Caco-2 (cell line): ENCODE results near the gene NUP210. TPM values are rescaled to one million over a fixed set of nuclear protein-coding genes. Genes with fewer than 3 reads are reported as not detected.

ENCODE experiments used
- BruUV-seq: library from RNA; stranded (reverse); fragments of 400-500 nt; replicated peaks from 2 replicates; lab custom pipeline; 2021; lab: Mats Ljungman, UMichigan
- CTCF ChIA-PET: fragments of 300-600 bp; sonication (Branson Sonifier 250); formaldehyde crosslinking; loops from one replicate; lab custom pipeline; 2022; ENCODE audit warnings: antibody characterized with exemption; lab: Charles Lee
- POLR2A ChIA-PET: fragments of 300-600 bp; sonication (Branson Sonifier 250); formaldehyde crosslinking; loops from one replicate; lab custom pipeline; 2022; ENCODE audit warnings: antibody characterized with exemption; lab: Charles Lee
- DNase-seq, 2 experiments: peaks; one replicate each; pipeline versions ENCODE4 v3.0.0 to v3.0.0-alpha.2; 2020 to 2022
- H3K27me3 ChIP-seq: replicated peaks from 2 replicates; pipeline ENCODE4 v1.6.0; 2011; ENCODE audit warnings: low read length; ENCODE audit not compliant: control insufficient read depth, insufficient read depth
- H3K36me3 ChIP-seq: 2 replicates; pipeline ENCODE4 v1.5.1; 2011; ENCODE audit warnings: low read length; ENCODE audit not compliant: control insufficient read depth, insufficient read depth
- H3K4me1 ChIP-seq: fragments of 250-450 bp; sonication (Bioruptor Pico); 2 replicates; pipeline ENCODE4 v1.5.1; 2020; ENCODE audit warnings: mild to moderate bottlenecking
- H3K4me3 ChIP-seq: 2 replicates; pipeline ENCODE4 v1.5.1; 2011; ENCODE audit warnings: low read depth, mild to moderate bottlenecking, control low read depth, low read length
- H3K9me3 ChIP-seq: fragments of 250-450 bp; sonication (Bioruptor Pico); 2 replicates; pipeline ENCODE4 v1.5.1; 2020; ENCODE audit warnings: mild to moderate bottlenecking, moderate library complexity
- H3K27ac Mint-ChIP-seq: one replicate; pipeline ENCODE4 v1.8.0; 2022; ENCODE audit warnings: mixed read lengths; ENCODE audit not compliant: unreplicated experiment
- H3K27me3 Mint-ChIP-seq: one replicate; pipeline ENCODE4 v1.8.0; 2022; ENCODE audit warnings: mixed read lengths; ENCODE audit not compliant: insufficient read depth, unreplicated experiment
- H3K36me3 Mint-ChIP-seq: one replicate; pipeline ENCODE4 v1.8.0; 2022; ENCODE audit warnings: mild to moderate bottlenecking, mixed read lengths; ENCODE audit not compliant: insufficient read depth, unreplicated experiment
- H3K4me1 Mint-ChIP-seq: one replicate; pipeline ENCODE4 v1.8.0; 2022; ENCODE audit warnings: low read depth, mixed read lengths; ENCODE audit not compliant: unreplicated experiment
- H3K4me3 Mint-ChIP-seq: one replicate; pipeline ENCODE4 v1.8.0; 2022; ENCODE audit warnings: mild to moderate bottlenecking, moderate library complexity, mixed read lengths; ENCODE audit not compliant: unreplicated experiment
- H3K9me3 Mint-ChIP-seq: one replicate; pipeline ENCODE4 v1.8.0; 2022; ENCODE audit warnings: mixed read lengths; ENCODE audit not compliant: unreplicated experiment
- intact Hi-C: fragments of 100-400 bp; cut with micrococcal nuclease; formaldehyde crosslinking; loops from one replicate; pipeline ENCODE4 v1.10.0; 2022; ENCODE audit not compliant: unreplicated experiment
- total RNA-seq: library from RNA; stranded (reverse); gene quantifications from 2 replicates; pipeline ENCODE4 v1.2.3, GENCODE V29; 2022
- TF ChIP-seq, protein P1 (sequence below), 2 experiments: fragments of 200-600 bp in 1 of 2; IDR thresholded peaks; 1 replicate in 1 of 2; 2 replicates in 1 of 2; pipeline versions ENCODE4 v1.5.1 to v1.8.0; 2011 to 2022; ENCODE audit warnings: antibody characterized with exemption in 1 of 2, control low read depth in 1 of 2, inconsistent platforms in 1 of 2, low read depth in 1 of 2, low read length in 1 of 2, mild to moderate bottlenecking in 1 of 2, moderate library complexity in 1 of 2; ENCODE audit not compliant: insufficient read depth in 1 of 2, severe bottlenecking in 1 of 2, unreplicated experiment in 1 of 2

The NUP210 gene
- total RNA-seq, 1 experiment from 2014 or later: 63.7 TPM

DNA sequence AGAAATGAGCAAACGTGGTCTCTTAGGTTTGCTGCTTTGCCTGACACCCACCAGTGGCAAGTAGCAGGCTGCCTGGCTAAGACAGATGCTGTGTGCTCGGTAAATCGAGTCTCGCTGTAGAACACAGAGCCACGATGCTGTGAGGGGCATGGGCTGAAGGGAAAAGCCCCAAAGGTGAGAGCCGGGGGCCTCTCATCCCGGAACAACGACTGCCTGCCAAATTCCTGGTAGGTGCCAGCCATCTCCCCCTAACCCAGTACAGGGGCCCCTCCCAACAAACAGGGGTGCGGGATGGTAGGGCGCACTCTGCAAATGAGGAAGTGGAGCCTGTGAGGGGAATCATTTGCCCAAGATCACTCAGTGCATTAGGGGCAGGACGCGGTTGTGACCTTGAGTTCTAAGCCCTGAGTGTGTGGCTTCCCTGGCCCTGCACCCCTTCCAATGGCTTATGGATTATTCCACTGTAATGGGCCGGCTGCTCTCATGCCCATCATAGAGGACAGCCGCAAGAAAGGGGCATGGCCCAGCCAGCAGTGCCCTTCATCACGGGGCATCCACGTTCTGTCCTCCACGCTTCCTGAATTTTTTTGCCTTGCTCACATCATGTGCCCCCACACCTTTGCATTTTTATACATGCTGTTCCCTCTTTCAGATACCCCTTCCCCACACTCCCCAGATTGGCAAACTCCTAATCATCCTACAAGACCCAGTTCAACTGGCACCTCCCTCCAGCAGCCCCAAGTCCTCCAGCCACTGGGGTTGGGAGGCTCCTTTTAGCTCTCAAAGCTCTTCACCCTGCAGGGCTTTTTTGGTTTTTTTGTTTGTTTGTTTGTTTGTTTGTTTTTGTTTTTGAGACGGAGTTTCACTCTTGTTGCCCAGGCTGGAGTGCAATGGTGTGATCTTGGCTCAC is 125.4 kb downstream of the NUP210 start:
- Mint-ChIP-seq H3K36me3 (no peaks in the 10 kb centered on the region), H3K9me3 (no peaks in the 10 kb centered on the region), H3K27me3 (no peaks in the 10 kb centered on the region), H3K27ac (no peak overlapping the region), H3K4me3 (no peak overlapping the region), H3K4me1 (no peaks in the 10 kb centered on the region)
- H3K4me1 ChIP-seq: no peaks in the 10 kb centered on the region
- H3K4me3 ChIP-seq: no peak overlapping the region
- ChIA-PET CTCF (no interaction called here), POLR2A (no interaction called here)
- no peaks in the 10 kb centered on the region for H3K9me3 ChIP-seq
- TF ChIP-seq, protein P1, sequence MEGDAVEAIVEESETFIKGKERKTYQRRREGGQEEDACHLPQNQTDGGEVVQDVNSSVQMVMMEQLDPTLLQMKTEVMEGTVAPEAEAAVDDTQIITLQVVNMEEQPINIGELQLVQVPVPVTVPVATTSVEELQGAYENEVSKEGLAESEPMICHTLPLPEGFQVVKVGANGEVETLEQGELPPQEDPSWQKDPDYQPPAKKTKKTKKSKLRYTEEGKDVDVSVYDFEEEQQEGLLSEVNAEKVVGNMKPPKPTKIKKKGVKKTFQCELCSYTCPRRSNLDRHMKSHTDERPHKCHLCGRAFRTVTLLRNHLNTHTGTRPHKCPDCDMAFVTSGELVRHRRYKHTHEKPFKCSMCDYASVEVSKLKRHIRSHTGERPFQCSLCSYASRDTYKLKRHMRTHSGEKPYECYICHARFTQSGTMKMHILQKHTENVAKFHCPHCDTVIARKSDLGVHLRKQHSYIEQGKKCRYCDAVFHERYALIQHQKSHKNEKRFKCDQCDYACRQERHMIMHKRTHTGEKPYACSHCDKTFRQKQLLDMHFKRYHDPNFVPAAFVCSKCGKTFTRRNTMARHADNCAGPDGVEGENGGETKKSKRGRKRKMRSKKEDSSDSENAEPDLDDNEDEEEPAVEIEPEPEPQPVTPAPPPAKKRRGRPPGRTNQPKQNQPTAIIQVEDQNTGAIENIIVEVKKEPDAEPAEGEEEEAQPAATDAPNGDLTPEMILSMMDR (IDR thresholded peaks at IDR 0.05; ENCODE audit: insufficient read depth in 1 of 2, low read depth in 1 of 2, low read length in 1 of 2, severe bottlenecking in 1 of 2, unreplicated experiment in 1 of 2): no peak
- no peak for DNase-seq
- intact Hi-C loops: no loop called here
- H3K27me3 ChIP-seq: no peaks in the 10 kb centered on the region; the same call in none of the 2 replicates
- no TSS peak for BruUV-seq
- H3K36me3 ChIP-seq: no peaks in the 10 kb centered on the region

DNA sequence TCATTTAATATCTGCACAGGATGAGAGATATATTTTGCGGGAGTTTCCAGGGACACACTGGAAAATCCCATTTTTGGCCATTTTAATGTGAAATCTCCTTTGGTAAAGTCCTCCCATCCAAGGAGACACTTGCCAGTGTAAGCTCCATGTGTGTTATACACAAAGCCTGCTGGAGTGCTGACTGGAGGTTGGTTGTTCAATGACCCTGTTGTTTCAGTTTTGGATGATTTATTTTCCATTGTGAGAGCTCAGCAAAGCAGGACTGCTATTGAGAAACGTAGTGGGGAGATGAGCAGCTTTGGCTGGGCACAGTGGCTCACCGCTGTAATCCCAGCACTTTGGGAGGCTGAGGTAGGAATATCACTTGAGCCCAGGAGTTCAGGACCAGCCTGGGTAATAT is 127.7 kb downstream of the NUP210 start:
- H3K36me3 ChIP-seq: no peaks in the 10 kb centered on the region
- peaks cover 2% of the 10 kb centered on the region for H3K9me3 Mint-ChIP-seq
- H3K27me3 ChIP-seq: no peaks in the 10 kb centered on the region; the same call in none of the 2 replicates
- intact Hi-C loops: no loop called here
- H3K9me3 ChIP-seq: no peaks in the 10 kb centered on the region
- H3K27ac Mint-ChIP-seq: no peak overlapping the region
- no peak for DNase-seq
- ChIA-PET POLR2A (no interaction called here), CTCF (no interaction called here)
- no TSS peak for BruUV-seq
- no peak overlapping the region for H3K4me3 Mint-ChIP-seq
- H3K4me1 Mint-ChIP-seq: no peaks in the 10 kb centered on the region
- no peaks in the 10 kb centered on the region for H3K27me3 Mint-ChIP-seq
- H3K4me1 ChIP-seq: no peaks in the 10 kb centered on the region
- no peak overlapping the region for H3K4me3 ChIP-seq
- TF ChIP-seq, protein P1 (IDR thresholded peaks at IDR 0.05; ENCODE audit: insufficient read depth in 1 of 2, low read depth in 1 of 2, low read length in 1 of 2, severe bottlenecking in 1 of 2, unreplicated experiment in 1 of 2): no peak
- no peaks in the 10 kb centered on the region for H3K36me3 Mint-ChIP-seq

DNA sequence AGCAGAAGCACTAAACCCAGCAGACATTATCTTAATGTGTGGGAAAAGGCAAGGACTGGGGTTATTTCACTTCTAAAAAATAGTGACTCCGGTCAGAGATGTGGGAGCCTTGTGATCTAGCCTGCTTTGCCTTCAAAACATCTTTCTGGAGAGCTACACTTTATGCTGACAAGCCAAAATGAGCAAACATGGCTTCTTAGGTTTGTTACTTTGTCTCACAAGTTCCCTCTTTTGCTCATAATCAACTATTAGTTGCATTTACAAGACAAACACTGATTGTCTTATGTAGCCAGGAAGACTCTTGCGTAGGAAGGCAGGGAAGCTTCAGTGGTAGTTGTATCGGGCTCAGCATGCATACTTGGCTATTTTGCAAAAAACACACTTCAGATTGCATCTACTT is 129.2 kb downstream of the NUP210 start:
- TF ChIP-seq, protein P1 (IDR thresholded peaks at IDR 0.05; ENCODE audit: insufficient read depth in 1 of 2, low read depth in 1 of 2, low read length in 1 of 2, severe bottlenecking in 1 of 2, unreplicated experiment in 1 of 2): no peak
- intact Hi-C loops: no loop called here
- Histone ChIP-seq H3K27me3 (no peaks in the 10 kb centered on the region; the same call in none of the 2 replicates), H3K9me3 (no peaks in the 10 kb centered on the region), H3K36me3 (no peaks in the 10 kb centered on the region), H3K4me3 (no peak overlapping the region), H3K4me1 (no peaks in the 10 kb centered on the region)
- H3K27me3 Mint-ChIP-seq: no peaks in the 10 kb centered on the region
- no peak for DNase-seq
- H3K4me3 Mint-ChIP-seq: no peak overlapping the region
- peaks cover 17% of the 10 kb centered on the region for H3K9me3 Mint-ChIP-seq
- ChIA-PET POLR2A (no interaction called here), CTCF (interaction anchor here (0.7 kb wide), 1 partner anchor 54 kb away, joined by 3 read pairs; no protein-coding TSS in a partner anchor)
- H3K4me1 Mint-ChIP-seq: no peaks in the 10 kb centered on the region
- BruUV-seq: no TSS peak
- no peak overlapping the region for H3K27ac Mint-ChIP-seq
- no peaks in the 10 kb centered on the region for H3K36me3 Mint-ChIP-seq
